SK-MEL-5 (cell line): ENCODE data around the gene DDX60. TPM values are rescaled to one million over a fixed set of nuclear protein-coding genes. Genes with fewer than 3 reads are reported as not detected.
"Not testable (repeated sequence)": the region's sequence is repeated elsewhere in the genome, so short reads cannot be mapped to it uniquely, and the experiment has no call there.

Source experiments
- DNase-seq: peaks from one replicate; pipeline ENCODE4 v3.0.0-alpha.2; 2016; ENCODE audit warnings: low read depth, low spot score
- in situ Hi-C: cut with HindIII; loops from 2 replicates; pipeline ENCODE4 v1.10.0; 2016; ENCODE audit warnings: low sequenced_read_pairs, high pct_unique_total_duplicates, low pct_unique_long_range_greater_than_20kb
- total RNA-seq: library from RNA; depleted of rRNA; stranded (reverse); fragments of >200 nt; shearing (Covaris generic); gene quantifications from 2 replicates; pipeline ENCODE4 v1.2.3, GENCODE V29; 2014

The DDX60 gene
- total RNA-seq, 1 experiment from 2014 or later = 5.5 TPM

- DNase-seq = no peak
- in situ Hi-C loops = no loop called here
Measured at GRCh38 chr4:168241953-168242352, 76.6 kb downstream of the DDX60 start.

DNA sequence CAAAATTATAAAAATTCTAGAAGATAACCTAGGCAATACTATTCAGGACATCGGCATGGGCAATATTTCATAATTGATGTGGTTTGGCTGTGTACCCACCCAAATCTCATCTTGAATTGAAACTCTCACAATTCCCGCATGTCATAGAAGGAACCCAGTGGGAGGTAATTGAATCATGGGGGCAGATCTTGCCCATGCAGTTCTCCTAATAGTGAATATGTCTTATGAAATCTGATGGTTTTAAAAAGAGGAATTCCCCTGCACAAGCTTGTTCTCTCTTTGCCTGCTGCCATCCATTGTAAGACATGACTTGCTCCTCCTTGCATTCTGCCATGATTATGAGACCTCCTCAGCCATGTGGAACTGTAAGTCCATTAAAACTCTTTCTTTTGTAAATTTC lies 77.7 kb downstream of the DDX60 start:
- in situ Hi-C loops = no loop called here

GRCh38 chr4:168221301-168221700 lies 97.3 kb downstream of the DDX60 start:
- DNase-seq = no peak
- in situ Hi-C loops = no loop called here

More for the DNA sequence above, 77.7 kb downstream of the DDX60 start:
- no peak for DNase-seq

DNA sequence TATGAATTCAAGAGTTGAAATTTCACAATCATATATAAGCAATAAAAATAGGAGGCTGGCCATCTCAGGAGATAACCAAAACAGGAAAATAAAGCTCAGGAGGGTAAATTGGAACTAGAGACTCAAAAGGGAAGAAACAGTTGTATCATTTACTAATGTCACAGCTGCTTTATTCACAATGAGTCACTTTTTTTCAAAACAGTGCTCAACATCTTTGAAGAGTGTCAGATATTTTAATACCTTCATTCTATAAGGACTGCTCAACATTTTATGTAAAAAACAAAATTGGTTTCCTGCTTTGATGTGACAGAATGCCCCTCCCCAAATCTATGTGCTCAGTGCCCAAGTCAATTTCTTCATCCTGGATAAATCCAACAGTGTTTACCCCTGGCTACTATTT lies 97.7 kb downstream of the DDX60 start:
- no peak for DNase-seq
- in situ Hi-C loops = no loop called here

DNA sequence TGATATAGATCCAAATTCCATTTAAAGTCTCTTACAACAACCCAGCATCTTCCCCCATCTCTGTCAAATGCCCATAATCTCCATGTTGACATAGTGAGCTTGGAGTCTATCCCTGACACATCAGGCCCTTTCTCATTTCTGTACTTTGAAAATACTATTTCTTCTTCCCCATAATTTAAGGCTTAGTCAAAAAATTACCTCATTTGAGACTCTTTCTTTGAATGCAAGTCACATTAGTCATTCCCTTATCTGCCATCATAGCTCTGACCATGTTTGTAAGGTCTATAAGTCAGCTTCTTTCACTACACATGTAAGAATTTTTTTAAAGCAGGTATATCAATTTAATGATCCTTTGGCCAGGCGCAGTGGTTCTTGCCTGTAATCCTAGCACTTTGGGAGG lies 99.9 kb downstream of the DDX60 start:
- DNase-seq = no peak
- in situ Hi-C loops = no loop called here

DNA sequence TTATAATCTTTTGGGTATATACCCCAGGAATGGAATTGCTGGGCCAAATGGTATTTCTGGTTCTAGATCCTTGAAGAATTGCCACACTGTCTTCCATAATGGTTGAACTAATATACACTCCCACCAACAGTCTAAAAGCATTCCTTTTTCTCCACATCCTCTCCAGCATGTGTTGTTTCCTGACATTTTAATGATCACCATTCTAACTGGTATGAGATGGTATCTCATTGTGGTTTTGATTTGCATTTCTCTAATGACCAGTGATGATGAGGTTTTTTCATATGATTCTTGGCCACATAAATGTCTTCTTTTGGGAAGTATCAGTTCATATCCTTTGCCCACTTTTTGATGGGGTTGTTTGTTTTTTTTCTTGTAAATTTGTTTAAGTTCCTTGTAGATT lies 105.0 kb downstream of the DDX60 start:
- in situ Hi-C loops, DNase-seq: not testable (repeated sequence)

- in situ Hi-C loops = no loop called here
- DNase-seq = no peak
Measured at GRCh38 chr4:168212656-168213055, 105.9 kb downstream of the DDX60 start.

- no peak for DNase-seq
- in situ Hi-C loops = no loop called here
Measured at GRCh38 chr4:168208957-168209614, 109.5 kb downstream of the DDX60 start.

GRCh38 chr4:168203233-168203911 lies 115.2 kb downstream of the DDX60 start:
- DNase-seq = no peak
- in situ Hi-C loops = no loop called here

- in situ Hi-C loops = no loop called here
Measured at GRCh38 chr4:168200685-168201084, 117.9 kb downstream of the DDX60 start.

GRCh38 chr4:168199260-168199957 lies 119.1 kb downstream of the DDX60 start:
- in situ Hi-C loops = no loop called here
- DNase-seq = no peak

More at GRCh38 chr4:168200685-168201084, 117.9 kb downstream of the DDX60 start:
- DNase-seq = no peak

- no peak for DNase-seq
- in situ Hi-C loops = no loop called here
Measured at GRCh38 chr4:168197926-168198325, 120.6 kb downstream of the DDX60 start.

DNA sequence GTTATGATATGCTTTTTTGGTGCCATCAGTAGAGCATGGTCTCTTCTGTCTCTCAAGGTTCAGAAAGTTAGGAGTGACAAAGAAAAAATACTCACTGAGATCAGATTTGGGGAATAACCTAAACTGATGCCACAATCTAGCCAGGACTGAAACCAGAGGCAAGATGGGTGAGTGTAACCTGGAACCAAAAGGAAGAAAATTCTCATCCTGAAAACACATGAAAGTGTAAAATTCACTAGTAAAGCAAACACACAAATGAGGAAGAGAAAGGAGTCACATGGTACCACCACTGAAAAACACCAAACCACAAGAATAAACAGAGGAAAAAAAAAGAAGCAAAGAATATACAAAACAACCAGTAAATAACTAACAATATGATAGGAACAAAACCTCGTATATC lies 129.8 kb downstream of the DDX60 start:
- no peak for DNase-seq
- in situ Hi-C loops = no loop called here

- in situ Hi-C loops = no loop called here
- peak; percentile 54 for DNase-seq
Measured at GRCh38 chr4:168183717-168184571, 134.6 kb downstream of the DDX60 start.

GRCh38 chr4:168177546-168178149 lies 140.9 kb downstream of the DDX60 start:
- no peak for DNase-seq
- in situ Hi-C loops = no loop called here

GRCh38 chr4:168174308-168174707 lies 144.2 kb downstream of the DDX60 start:
- no peak for DNase-seq
- in situ Hi-C loops = no loop called here

- no peak for DNase-seq
- in situ Hi-C loops = no loop called here
Measured at GRCh38 chr4:168167714-168168284, 150.8 kb downstream of the DDX60 start.
